Germinal center (tissue), 1 donor: Measurements from ENCODE around the gene ADPRS.

Experiments used
- DNase-seq: peaks from one replicate; pipeline ENCODE4 v3.0.0; 2012; ENCODE audit warnings: mixed read lengths, low spot score

The ADPRS gene

GRCh38 chr1:36133484-36133883, 44.8 kb downstream of the ADPRS start:
- DNase-seq, result no peak

- no peak for DNase-seq
These were observed 45.3 kb downstream of the ADPRS start for GRCh38 chr1:36134031-36134430.

- DNase-seq, result peak; percentile 55
These were observed 46.0 kb downstream of the ADPRS start for GRCh38 chr1:36134505-36135329.

- DNase-seq, result no peak
These were observed 46.6 kb downstream of the ADPRS start for GRCh38 chr1:36135330-36135667.

- no peak for DNase-seq
These were observed 47.1 kb downstream of the ADPRS start for GRCh38 chr1:36135796-36136195.

GRCh38 chr1:36136535-36136934, 47.8 kb downstream of the ADPRS start:
- no peak for DNase-seq

- DNase-seq, result no peak
These were observed 48.5 kb downstream of the ADPRS start for GRCh38 chr1:36137226-36137625.

- DNase-seq, result no peak
These were observed 49.1 kb downstream of the ADPRS start for GRCh38 chr1:36137776-36138175.

GRCh38 chr1:36139521-36139920, 50.8 kb downstream of the ADPRS start:
- DNase-seq, result no peak

- DNase-seq, result no peak
These were observed 53.4 kb downstream of the ADPRS start for GRCh38 chr1:36142121-36142520.

- no peak for DNase-seq
These were observed 54.7 kb downstream of the ADPRS start for GRCh38 chr1:36143424-36143823.
